OCI-LY7 (cell line): ENCODE measurements around the gene CCDC91.

Experiments used
- EZH2phosphoT487 ChIP-seq: fragments of 200-600 bp; sonication (generic); IDR thresholded peaks from 2 replicates; pipeline ENCODE4 v1.6.1; 2018; ENCODE audit warnings: low read depth, borderline replicate concordance, mild to moderate bottlenecking, mixed run types, antibody characterized with exemption, low read length, moderate library complexity, mixed read lengths
- TF ChIP-seq, protein P1 (sequence below): fragments of 200-600 bp; sonication (generic); conservative IDR thresholded peaks from 2 replicates; pipeline ENCODE4 v1.5.1; 2014; ENCODE audit warnings: mild to moderate bottlenecking, antibody characterized with exemption, low read length, moderate library complexity, mixed read lengths

GRCh38 chr12:28294300-28294699, 104.0 kb downstream of the CCDC91 start:
- TF ChIP-seq, protein P1, sequence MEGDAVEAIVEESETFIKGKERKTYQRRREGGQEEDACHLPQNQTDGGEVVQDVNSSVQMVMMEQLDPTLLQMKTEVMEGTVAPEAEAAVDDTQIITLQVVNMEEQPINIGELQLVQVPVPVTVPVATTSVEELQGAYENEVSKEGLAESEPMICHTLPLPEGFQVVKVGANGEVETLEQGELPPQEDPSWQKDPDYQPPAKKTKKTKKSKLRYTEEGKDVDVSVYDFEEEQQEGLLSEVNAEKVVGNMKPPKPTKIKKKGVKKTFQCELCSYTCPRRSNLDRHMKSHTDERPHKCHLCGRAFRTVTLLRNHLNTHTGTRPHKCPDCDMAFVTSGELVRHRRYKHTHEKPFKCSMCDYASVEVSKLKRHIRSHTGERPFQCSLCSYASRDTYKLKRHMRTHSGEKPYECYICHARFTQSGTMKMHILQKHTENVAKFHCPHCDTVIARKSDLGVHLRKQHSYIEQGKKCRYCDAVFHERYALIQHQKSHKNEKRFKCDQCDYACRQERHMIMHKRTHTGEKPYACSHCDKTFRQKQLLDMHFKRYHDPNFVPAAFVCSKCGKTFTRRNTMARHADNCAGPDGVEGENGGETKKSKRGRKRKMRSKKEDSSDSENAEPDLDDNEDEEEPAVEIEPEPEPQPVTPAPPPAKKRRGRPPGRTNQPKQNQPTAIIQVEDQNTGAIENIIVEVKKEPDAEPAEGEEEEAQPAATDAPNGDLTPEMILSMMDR, result no peak
- TF ChIP-seq EZH2phosphoT487, result no peak
